Astrocyte (in vitro differentiated cells and primary cell): Measurements from ENCODE around the gene MAP10. TPM values are rescaled to one million over a fixed set of nuclear protein-coding genes. Genes with fewer than 3 reads are reported as not detected.

Experiments
- DNase-seq: peaks from one replicate; pipeline ENCODE4 v3.0.0-alpha.2; 2010; ENCODE audit warnings: low read depth
- FAIRE-seq: peaks from 2 replicates; lab custom pipeline; 2011; peaks lifted over from hg19 to GRCh38; lab: Jason Lieb, UNC
- H2AFZ ChIP-seq: 2 replicates; pipeline ENCODE4 v1.6.0; 2012; ENCODE audit warnings: low read depth, low read length, inconsistent platforms
- H3K27ac ChIP-seq: 2 replicates; pipeline ENCODE4 v1.5.1; 2011; ENCODE audit warnings: low read depth, low read length, inconsistent platforms
- H3K27me3 ChIP-seq: 2 replicates; pipeline ENCODE4 v1.6.0; 2011; ENCODE audit warnings: low read length, inconsistent platforms; ENCODE audit not compliant: insufficient read depth
- H3K36me3 ChIP-seq: 2 replicates; pipeline ENCODE4 v1.5.1; 2011; ENCODE audit warnings: low read length, inconsistent platforms; ENCODE audit not compliant: insufficient read depth
- H3K4me1 ChIP-seq: 2 replicates; pipeline ENCODE4 v1.5.1; 2011; ENCODE audit warnings: low read length, inconsistent platforms; ENCODE audit not compliant: insufficient read depth
- H3K4me2 ChIP-seq: 2 replicates; pipeline ENCODE4 v1.6.0; 2012; ENCODE audit warnings: low read length, inconsistent platforms
- H3K4me3 ChIP-seq: 2 replicates; pipeline ENCODE4 v1.5.1; 2011; ENCODE audit warnings: low read depth, mild to moderate bottlenecking, low read length, inconsistent platforms; ENCODE audit not compliant: insufficient read depth
- H3K79me2 ChIP-seq: 2 replicates; pipeline ENCODE4 v1.6.0; 2012; ENCODE audit warnings: mild to moderate bottlenecking, low read length, inconsistent platforms; ENCODE audit not compliant: insufficient read depth
- H3K9ac ChIP-seq: 2 replicates; pipeline ENCODE4 v1.6.0; 2012; ENCODE audit warnings: mild to moderate bottlenecking, low read length, inconsistent platforms
- H3K9me3 ChIP-seq: 2 replicates; pipeline ENCODE4 v1.5.1; 2012; ENCODE audit warnings: low read depth, mild to moderate bottlenecking, low read length, inconsistent platforms; ENCODE audit not compliant: insufficient read depth
- H4K20me1 ChIP-seq: 2 replicates; pipeline ENCODE4 v1.6.0; 2012; ENCODE audit warnings: low read length, inconsistent platforms; ENCODE audit not compliant: insufficient read depth
- H3K27ac Mint-ChIP-seq: one replicate; pipeline ENCODE4 v1.8.0; 2021; ENCODE audit warnings: mild to moderate bottlenecking, mixed read lengths; ENCODE audit not compliant: unreplicated experiment
- H3K27me3 Mint-ChIP-seq: one replicate; pipeline ENCODE4 v1.8.0; 2021; ENCODE audit warnings: low read depth, mixed read lengths; ENCODE audit not compliant: unreplicated experiment
- H3K36me3 Mint-ChIP-seq: one replicate; pipeline ENCODE4 v1.8.0; 2021; ENCODE audit warnings: low read depth, mixed read lengths; ENCODE audit not compliant: unreplicated experiment
- H3K4me1 Mint-ChIP-seq: one replicate; pipeline ENCODE4 v1.8.0; 2021; ENCODE audit warnings: low read depth, mixed read lengths; ENCODE audit not compliant: unreplicated experiment
- H3K4me3 Mint-ChIP-seq: one replicate; pipeline ENCODE4 v1.8.0; 2021; ENCODE audit warnings: mild to moderate bottlenecking, moderate library complexity, mixed read lengths; ENCODE audit not compliant: unreplicated experiment
- H3K9me3 Mint-ChIP-seq: one replicate; pipeline ENCODE4 v1.8.0; 2021; ENCODE audit warnings: mild to moderate bottlenecking, mixed read lengths; ENCODE audit not compliant: unreplicated experiment
- EZH2 ChIP-seq: IDR thresholded peaks from 2 replicates; pipeline ENCODE4 v1.6.1; 2012; ENCODE audit warnings: mild to moderate bottlenecking, low read length, inconsistent platforms; ENCODE audit not compliant: insufficient read depth
- total RNA-seq: library from RNA; stranded (reverse); gene quantifications from 2 replicates; pipeline ENCODE4 v1.2.1, GENCODE V29; 2021
- TF ChIP-seq, protein P1 (sequence below): IDR thresholded peaks from 2 replicates; pipeline ENCODE4 v1.5.1; 2011; ENCODE audit warnings: low read depth, mild to moderate bottlenecking, inconsistent platforms, low read length, moderate library complexity; ENCODE audit not compliant: insufficient read depth

The MAP10 gene
- total RNA-seq, 1 donor from 2014 or later, result 2.5 TPM

- TF ChIP-seq, protein P1, sequence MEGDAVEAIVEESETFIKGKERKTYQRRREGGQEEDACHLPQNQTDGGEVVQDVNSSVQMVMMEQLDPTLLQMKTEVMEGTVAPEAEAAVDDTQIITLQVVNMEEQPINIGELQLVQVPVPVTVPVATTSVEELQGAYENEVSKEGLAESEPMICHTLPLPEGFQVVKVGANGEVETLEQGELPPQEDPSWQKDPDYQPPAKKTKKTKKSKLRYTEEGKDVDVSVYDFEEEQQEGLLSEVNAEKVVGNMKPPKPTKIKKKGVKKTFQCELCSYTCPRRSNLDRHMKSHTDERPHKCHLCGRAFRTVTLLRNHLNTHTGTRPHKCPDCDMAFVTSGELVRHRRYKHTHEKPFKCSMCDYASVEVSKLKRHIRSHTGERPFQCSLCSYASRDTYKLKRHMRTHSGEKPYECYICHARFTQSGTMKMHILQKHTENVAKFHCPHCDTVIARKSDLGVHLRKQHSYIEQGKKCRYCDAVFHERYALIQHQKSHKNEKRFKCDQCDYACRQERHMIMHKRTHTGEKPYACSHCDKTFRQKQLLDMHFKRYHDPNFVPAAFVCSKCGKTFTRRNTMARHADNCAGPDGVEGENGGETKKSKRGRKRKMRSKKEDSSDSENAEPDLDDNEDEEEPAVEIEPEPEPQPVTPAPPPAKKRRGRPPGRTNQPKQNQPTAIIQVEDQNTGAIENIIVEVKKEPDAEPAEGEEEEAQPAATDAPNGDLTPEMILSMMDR, result no peak
- TF ChIP-seq EZH2, result no peak
- H3K27ac ChIP-seq, result no peak overlapping the region
- H3K27me3 Mint-ChIP-seq, result no peaks in the 10 kb centered on the region
- H3K79me2 ChIP-seq, result no peaks in the 10 kb centered on the region
- H3K4me1 ChIP-seq, result no peaks in the 10 kb centered on the region
- no peak for FAIRE-seq
- no peak overlapping the region for H3K4me2 ChIP-seq
- H3K36me3 ChIP-seq, result no peaks in the 10 kb centered on the region
- H3K4me1 Mint-ChIP-seq, result no peaks in the 10 kb centered on the region
- peaks cover 2% of the 10 kb centered on the region for H3K9me3 Mint-ChIP-seq
- no peak overlapping the region for H3K27ac Mint-ChIP-seq
- no peaks in the 10 kb centered on the region for H4K20me1 ChIP-seq
- no peak for DNase-seq
- H2AFZ ChIP-seq, result no peak overlapping the region
- no peaks in the 10 kb centered on the region for H3K9me3 ChIP-seq
- no peak overlapping the region for H3K9ac ChIP-seq
- no peak overlapping the region for H3K4me3 Mint-ChIP-seq
- no peak overlapping the region for H3K4me3 ChIP-seq
- H3K27me3 ChIP-seq, result no peaks in the 10 kb centered on the region
- H3K36me3 Mint-ChIP-seq, result no peaks in the 10 kb centered on the region
Measured at GRCh38 chr1:232816324-232816723, 11.1 kb downstream of the MAP10 start.

DNA sequence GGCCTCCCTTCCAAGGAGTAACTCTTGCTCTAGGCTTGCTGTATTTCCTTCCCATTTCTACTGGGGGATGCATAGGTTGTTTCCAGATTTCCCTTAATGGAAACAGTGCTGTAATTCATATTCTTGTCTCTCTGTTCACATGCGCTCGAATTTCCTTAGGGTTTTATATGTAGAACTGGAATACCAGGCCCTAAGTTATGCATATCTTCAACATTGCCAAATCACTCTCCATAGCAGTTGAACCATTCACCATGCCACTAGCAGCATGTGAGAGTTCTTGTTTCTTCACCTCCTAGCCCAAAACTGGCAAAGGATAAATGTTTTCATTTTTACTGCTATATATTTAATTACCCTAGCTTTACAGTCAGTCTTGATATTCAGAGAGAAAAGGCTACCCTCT, 12.8 kb downstream of the MAP10 start:
- no peak overlapping the region for H2AFZ ChIP-seq
- no peaks in the 10 kb centered on the region for H3K36me3 ChIP-seq
- H3K27ac Mint-ChIP-seq, result no peak overlapping the region
- H3K36me3 Mint-ChIP-seq, result no peaks in the 10 kb centered on the region
- H3K4me3 Mint-ChIP-seq, result no peak overlapping the region
- H3K4me3 ChIP-seq, result no peak overlapping the region
- H3K9me3 ChIP-seq, result no peaks in the 10 kb centered on the region
- FAIRE-seq (no peak), DNase-seq (no peak)
- H3K27me3 ChIP-seq, result no peaks in the 10 kb centered on the region
- H3K4me1 Mint-ChIP-seq, result no peaks in the 10 kb centered on the region
- H3K9me3 Mint-ChIP-seq, result peaks cover 2% of the 10 kb centered on the region
- TF ChIP-seq EZH2, result no peak
- TF ChIP-seq, protein P1, result no peak
- H3K4me2 ChIP-seq, result no peak overlapping the region
- H3K27me3 Mint-ChIP-seq, result no peaks in the 10 kb centered on the region
- no peak overlapping the region for H3K27ac ChIP-seq
- H3K9ac ChIP-seq, result no peak overlapping the region
- no peaks in the 10 kb centered on the region for H3K4me1 ChIP-seq
- H4K20me1 ChIP-seq, result no peaks in the 10 kb centered on the region
- no peaks in the 10 kb centered on the region for H3K79me2 ChIP-seq

DNA sequence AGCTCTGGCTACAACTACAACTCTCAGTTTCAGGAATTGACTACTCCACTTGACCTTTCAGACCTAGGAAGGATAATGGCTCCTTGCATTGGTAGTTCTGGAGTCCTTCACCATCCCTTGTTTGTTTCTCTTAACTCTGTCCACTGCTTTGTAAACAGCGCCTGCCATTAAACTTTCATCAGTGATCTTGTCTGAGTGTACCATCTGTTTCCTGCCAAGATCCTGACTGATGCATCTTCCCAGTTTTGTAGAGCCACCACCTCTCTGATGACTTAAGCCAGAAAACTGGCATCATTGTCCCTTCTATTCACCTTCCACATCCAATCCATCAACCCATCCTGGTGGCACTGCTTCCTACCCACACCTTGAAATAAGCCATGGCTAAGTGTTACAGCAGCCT, 15.2 kb downstream of the MAP10 start:
- Mint-ChIP-seq H3K27me3 (no peaks in the 10 kb centered on the region), H3K36me3 (no peaks in the 10 kb centered on the region), H3K9me3 (no peaks in the 10 kb centered on the region), H3K4me3 (no peak overlapping the region), H3K27ac (no peak overlapping the region), H3K4me1 (no peaks in the 10 kb centered on the region)
- Histone ChIP-seq H3K4me3 (no peak overlapping the region), H3K79me2 (no peaks in the 10 kb centered on the region), H2AFZ (no peak overlapping the region), H3K4me1 (no peaks in the 10 kb centered on the region), H3K9ac (no peak overlapping the region), H4K20me1 (no peaks in the 10 kb centered on the region), H3K9me3 (no peaks in the 10 kb centered on the region), H3K36me3 (no peaks in the 10 kb centered on the region), H3K27ac (no peak overlapping the region), H3K27me3 (no peaks in the 10 kb centered on the region), H3K4me2 (no peak overlapping the region)
- DNase-seq (no peak), FAIRE-seq (no peak)
- TF ChIP-seq EZH2, result no peak
- TF ChIP-seq, protein P1, result no peak
